OCI-LY3 (cell line): ENCODE data around the gene RAD51B.

Experiments
- H2AFZ ChIP-seq: fragments of 200-600, 300-600 bp; shearing (Covaris generic); 2 replicates; pipeline ENCODE4 v1.6.0; 2014; ENCODE audit warnings: antibody characterized with exemption, low read depth, low read length
- H3K27ac ChIP-seq: fragments of 200-600, 300-600 bp; sonication (generic); 2 replicates; pipeline ENCODE4 v1.5.1; 2014; ENCODE audit warnings: mild to moderate bottlenecking, low read length, moderate library complexity, mixed read lengths
- H3K27me3 ChIP-seq: fragments of 200-600, 300-600 bp; sonication (generic); 2 replicates; pipeline ENCODE4 v1.6.1; 2014; ENCODE audit warnings: low read depth, low read length, mixed read lengths
- H3K36me3 ChIP-seq: fragments of 200-600, 300-600 bp; sonication (generic); replicated peaks from 2 replicates; pipeline ENCODE3; 2014; ENCODE audit warnings: low read depth, low read length, mixed read lengths
- H3K4me1 ChIP-seq: fragments of 300-600, 200-600 bp; sonication (generic); 2 replicates; pipeline ENCODE4 v1.6.1; 2014; ENCODE audit warnings: low read length, mixed read lengths
- H3K4me2 ChIP-seq: fragments of 200-600, 300-600 bp; sonication (generic); 2 replicates; pipeline ENCODE4 v1.6.1; 2014; ENCODE audit warnings: low read length, mixed read lengths
- H3K4me3 ChIP-seq: fragments of 300-600, 200-600 bp; sonication (generic); 2 replicates; pipeline ENCODE4 v1.5.1; 2014; ENCODE audit warnings: antibody characterized with exemption, mild to moderate bottlenecking, low read length, moderate library complexity
- H3K79me2 ChIP-seq: fragments of 300-600, 200-600 bp; shearing (Covaris generic); 2 replicates; pipeline ENCODE4 v1.6.1; 2014; ENCODE audit warnings: mild to moderate bottlenecking, low read length, mixed read lengths
- H3K9ac ChIP-seq: fragments of 300-600, 200-600 bp; shearing (Covaris generic); 2 replicates; pipeline ENCODE4 v1.6.0; 2014; ENCODE audit warnings: mild to moderate bottlenecking, low read length, moderate library complexity
- H3K9me3 ChIP-seq: fragments of 200-600, 300-600 bp; shearing (Covaris generic); 2 replicates; pipeline ENCODE4 v1.6.1; 2014; ENCODE audit warnings: low read length, mixed read lengths; ENCODE audit not compliant: insufficient read depth
- H4K20me1 ChIP-seq: fragments of 200-600, 300-600 bp; sonication (generic); 2 replicates; pipeline ENCODE4 v1.6.1; 2016; ENCODE audit warnings: low read length, mixed read lengths; ENCODE audit not compliant: insufficient read depth
- CTCF ChIP-seq: fragments of 200-600, 300-600 bp; sonication (generic); IDR thresholded peaks from 2 replicates; pipeline ENCODE4 v1.5.1; 2014; ENCODE audit warnings: antibody characterized with exemption, low read length, low read depth
- EZH2phosphoT487 ChIP-seq: fragments of 200-600 bp; shearing (Covaris generic); IDR thresholded peaks from 2 replicates; pipeline ENCODE4 v1.6.1; 2018; ENCODE audit warnings: antibody characterized with exemption, mixed run types, low read depth

The RAD51B gene

GRCh38 chr14:68343534-68344118 lies 524.0 kb downstream of the RAD51B start:
- H3K36me3 ChIP-seq, result no peaks in the 10 kb centered on the region
- H3K4me1 ChIP-seq, result peaks cover 10% of the 10 kb centered on the region; the same call in 1 of the 2 replicates
- no peaks in the 10 kb centered on the region for H3K9me3 ChIP-seq
- no peaks in the 10 kb centered on the region for H3K79me2 ChIP-seq
- H3K4me3 ChIP-seq, result no peak overlapping the region
- no peak overlapping the region for H3K27ac ChIP-seq
- TF ChIP-seq CTCF, result no peak
- TF ChIP-seq EZH2phosphoT487, result no peak
- no peak overlapping the region for H2AFZ ChIP-seq
- no peak overlapping the region for H3K4me2 ChIP-seq
- H3K9ac ChIP-seq, result no peak overlapping the region
- no peaks in the 10 kb centered on the region for H3K27me3 ChIP-seq
- no peaks in the 10 kb centered on the region for H4K20me1 ChIP-seq

GRCh38 chr14:68345738-68346137 lies 526.2 kb downstream of the RAD51B start:
- H3K9me3 ChIP-seq, result no peaks in the 10 kb centered on the region
- H3K9ac ChIP-seq, result no peak overlapping the region
- no peaks in the 10 kb centered on the region for H3K79me2 ChIP-seq
- no peaks in the 10 kb centered on the region for H4K20me1 ChIP-seq
- H3K4me2 ChIP-seq, result no peak overlapping the region
- H3K4me1 ChIP-seq, result peaks cover 10% of the 10 kb centered on the region; the same call in 1 of the 2 replicates
- no peak overlapping the region for H3K27ac ChIP-seq
- no peaks in the 10 kb centered on the region for H3K27me3 ChIP-seq
- peaks cover under 1% of the 10 kb centered on the region for H3K36me3 ChIP-seq
- H3K4me3 ChIP-seq, result no peak overlapping the region
- TF ChIP-seq EZH2phosphoT487 (no peak), CTCF (no peak)
- no peak overlapping the region for H2AFZ ChIP-seq

GRCh38 chr14:68346556-68347343 lies 527.2 kb downstream of the RAD51B start:
- H3K9ac ChIP-seq, result no peak overlapping the region
- H3K4me3 ChIP-seq, result no peak overlapping the region
- no peak overlapping the region for H3K4me2 ChIP-seq
- H4K20me1 ChIP-seq, result no peaks in the 10 kb centered on the region
- H3K27me3 ChIP-seq, result no peaks in the 10 kb centered on the region
- peaks cover 7% of the 10 kb centered on the region; the same call in 1 of the 2 replicates for H3K4me1 ChIP-seq
- H3K36me3 ChIP-seq, result peaks cover 4% of the 10 kb centered on the region
- H3K9me3 ChIP-seq, result no peaks in the 10 kb centered on the region
- no peaks in the 10 kb centered on the region for H3K79me2 ChIP-seq
- H2AFZ ChIP-seq, result no peak overlapping the region
- no peak overlapping the region for H3K27ac ChIP-seq
- TF ChIP-seq CTCF (no peak), EZH2phosphoT487 (no peak)

GRCh38 chr14:68349900-68350629 lies 530.5 kb downstream of the RAD51B start:
- Histone ChIP-seq H3K9ac (no peak overlapping the region), H3K27ac (no peak overlapping the region), H3K79me2 (no peaks in the 10 kb centered on the region), H3K9me3 (no peaks in the 10 kb centered on the region), H3K36me3 (peaks cover 4% of the 10 kb centered on the region), H4K20me1 (no peaks in the 10 kb centered on the region), H3K4me2 (no peak overlapping the region), H3K27me3 (no peaks in the 10 kb centered on the region), H3K4me3 (no peak overlapping the region), H3K4me1 (0 out of 2 replicates have a peak, but pooled peaks cover 2% of the 10 kb centered on the region), H2AFZ (no peak overlapping the region)
- TF ChIP-seq EZH2phosphoT487, result no peak
- no peak for TF ChIP-seq CTCF
